Mucosa of stomach (tissue), 1 donor: ENCODE measurements around the gene PDXDC1.
"Not testable (repeated sequence)": the region's sequence is repeated elsewhere in the genome, so short reads cannot be mapped to it uniquely, and the experiment has no call there.

ENCODE experiments used
- H3K27me3 ChIP-seq: one replicate; pipeline ENCODE4 v1.7.0; 2013; ENCODE audit warnings: mild to moderate bottlenecking, low read length; ENCODE audit not compliant: control insufficient read depth, insufficient read depth
- H3K36me3 ChIP-seq: one replicate; pipeline ENCODE4 v1.7.0; 2013; ENCODE audit warnings: low read length; ENCODE audit not compliant: control insufficient read depth, insufficient read depth
- H3K4me1 ChIP-seq: one replicate; pipeline ENCODE4 v1.7.0; 2013; ENCODE audit warnings: mild to moderate bottlenecking, low read length; ENCODE audit not compliant: control insufficient read depth, insufficient read depth
- H3K4me3 ChIP-seq: one replicate; pipeline ENCODE4 v1.7.0; 2013; ENCODE audit warnings: low read length
- H3K9ac ChIP-seq: one replicate; pipeline ENCODE4 v1.7.0; 2013; ENCODE audit warnings: mild to moderate bottlenecking, low read length, moderate library complexity
- H3K9me3 ChIP-seq: one replicate; pipeline ENCODE4 v1.7.0; 2013; ENCODE audit warnings: mild to moderate bottlenecking, low read length, moderate library complexity; ENCODE audit not compliant: control insufficient read depth
- donor health status: Pancreatic carcinoma.

PDXDC1 gene

DNA sequence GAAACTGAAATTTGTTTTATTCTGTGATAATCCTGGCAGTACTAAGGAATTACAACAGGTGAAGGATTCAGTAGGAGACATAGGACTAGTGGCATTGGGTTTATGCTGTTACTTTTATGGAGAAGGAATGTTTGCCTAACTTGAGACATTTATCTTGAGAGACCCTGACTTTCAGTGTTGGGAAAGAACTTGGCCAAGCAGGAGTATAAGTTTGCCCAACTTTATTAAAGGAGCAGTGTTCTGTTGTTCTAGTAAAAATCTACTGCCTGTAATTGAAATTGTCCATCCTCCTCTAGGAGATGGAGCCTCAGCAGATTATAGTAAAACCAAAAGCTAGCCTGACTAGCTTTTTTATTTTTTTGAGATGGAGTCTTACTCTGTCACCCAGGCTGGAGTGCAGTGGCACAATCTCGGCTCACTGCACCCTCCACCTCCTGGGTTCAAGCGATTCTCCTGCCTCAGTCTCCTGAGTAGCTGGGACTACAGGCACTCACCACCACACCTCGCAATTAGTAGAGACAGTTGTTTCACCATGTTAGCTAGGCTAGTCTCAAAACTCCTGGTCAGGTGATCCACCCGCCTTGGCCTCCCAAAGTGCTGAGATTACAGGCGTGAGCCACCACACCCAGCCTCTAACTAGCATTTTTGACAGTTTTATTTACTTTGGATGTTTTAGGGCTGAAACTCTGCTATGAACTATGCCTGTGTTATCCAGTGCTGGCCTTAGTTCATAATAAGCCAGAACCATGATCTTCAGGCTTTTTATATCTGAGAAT, 30.7 kb downstream of the PDXDC1 start:
- H3K9me3 ChIP-seq, H3K4me3 ChIP-seq, H3K27me3 ChIP-seq, H3K9ac ChIP-seq, H3K36me3 ChIP-seq, H3K4me1 ChIP-seq: not testable (repeated sequence)

DNA sequence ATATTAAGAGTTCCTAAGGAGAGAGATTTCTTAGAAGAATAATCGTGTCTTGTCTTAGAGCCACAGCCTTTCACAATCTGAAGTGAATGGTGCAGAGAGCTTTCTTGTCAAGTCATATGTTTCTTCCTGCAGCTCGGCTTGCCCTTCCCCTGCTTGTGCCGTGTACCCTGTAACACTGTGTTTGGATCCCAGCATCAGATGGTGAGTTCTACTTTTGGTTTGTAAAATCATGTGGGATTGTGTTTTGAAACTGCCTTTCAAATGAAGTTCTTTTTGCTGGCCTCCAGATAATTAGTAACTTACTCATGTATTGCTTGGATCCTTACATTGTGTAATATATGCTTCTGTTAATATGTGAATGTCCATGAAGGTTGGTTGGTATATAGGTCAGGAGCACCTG, 33.8 kb downstream of the PDXDC1 start:
- H3K36me3 ChIP-seq, H3K27me3 ChIP-seq, H3K4me3 ChIP-seq, H3K4me1 ChIP-seq, H3K9ac ChIP-seq, H3K9me3 ChIP-seq: not testable (repeated sequence)

DNA sequence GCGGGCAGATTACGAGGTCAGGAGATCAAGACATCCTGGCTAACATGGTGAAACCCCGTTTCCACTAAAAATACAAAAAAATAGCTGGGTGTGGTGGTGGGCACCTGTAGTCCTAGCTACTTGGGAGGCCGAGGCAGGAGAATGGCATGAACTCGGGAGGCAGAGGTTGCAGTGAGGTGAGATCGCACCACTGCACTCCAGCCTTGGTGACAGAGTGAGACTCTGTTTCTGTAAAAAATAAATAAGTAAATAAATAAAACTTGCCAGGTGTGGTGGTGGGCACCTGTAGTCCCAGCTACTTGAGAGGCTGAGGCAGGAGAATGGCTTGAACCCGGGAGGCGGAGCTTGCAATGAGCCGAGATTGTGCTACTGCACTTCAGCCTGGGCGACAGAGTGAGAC, 38.1 kb downstream of the PDXDC1 start:
- H3K36me3 ChIP-seq: not testable (repeated sequence)
- peaks cover 11% of the 10 kb centered on the region for H3K4me1 ChIP-seq

DNA sequence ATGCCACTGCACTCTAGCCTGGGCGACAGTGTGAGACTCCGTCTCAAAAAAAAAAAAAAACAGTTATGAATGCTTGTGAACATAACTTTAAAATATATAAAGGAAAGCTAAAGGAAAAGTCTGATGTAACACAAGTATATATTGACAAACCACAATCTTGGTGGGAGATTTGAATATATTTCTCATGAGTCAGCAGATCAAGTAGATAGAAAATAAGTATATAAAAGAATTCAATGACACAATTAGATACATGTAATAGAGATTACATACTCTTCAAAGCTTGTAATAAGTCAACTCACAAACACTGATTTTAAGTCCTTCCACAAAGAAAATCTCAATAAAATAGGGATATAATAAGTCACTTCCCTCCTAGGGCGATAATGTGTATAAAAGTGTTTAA, 40.8 kb downstream of the PDXDC1 start:
- not testable (repeated sequence) for H3K4me3 ChIP-seq, H3K27me3 ChIP-seq, H3K9me3 ChIP-seq, H3K9ac ChIP-seq, H3K36me3 ChIP-seq
- peaks cover 11% of the 10 kb centered on the region for H3K4me1 ChIP-seq

More for the DNA sequence above, 38.1 kb downstream of the PDXDC1 start:
- not testable (repeated sequence) for H3K9me3 ChIP-seq, H3K27me3 ChIP-seq, H3K4me3 ChIP-seq, H3K9ac ChIP-seq

DNA sequence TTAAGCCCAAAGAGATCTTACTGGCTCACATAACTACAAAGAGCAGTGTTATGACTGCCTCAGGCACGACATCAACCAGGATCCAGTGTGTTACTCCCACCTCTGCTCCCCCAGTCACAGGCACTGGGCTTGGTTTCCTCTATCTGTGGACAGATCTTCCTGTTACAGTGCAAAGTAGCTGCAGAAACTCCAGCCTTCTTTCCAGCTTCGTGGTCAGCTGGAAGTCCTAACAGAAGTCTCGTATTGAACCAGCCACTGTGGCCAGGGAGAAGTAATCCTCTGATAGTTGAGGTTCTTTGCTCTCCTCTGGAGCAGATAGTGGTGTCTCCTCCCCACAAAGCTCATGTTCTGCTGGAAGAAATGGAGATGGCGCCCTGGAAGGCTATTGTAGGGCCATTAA, 41.5 kb downstream of the PDXDC1 start:
- H3K36me3 ChIP-seq, H3K9me3 ChIP-seq, H3K9ac ChIP-seq, H3K27me3 ChIP-seq, H3K4me3 ChIP-seq: not testable (repeated sequence)
- peaks cover 11% of the 10 kb centered on the region for H3K4me1 ChIP-seq

DNA sequence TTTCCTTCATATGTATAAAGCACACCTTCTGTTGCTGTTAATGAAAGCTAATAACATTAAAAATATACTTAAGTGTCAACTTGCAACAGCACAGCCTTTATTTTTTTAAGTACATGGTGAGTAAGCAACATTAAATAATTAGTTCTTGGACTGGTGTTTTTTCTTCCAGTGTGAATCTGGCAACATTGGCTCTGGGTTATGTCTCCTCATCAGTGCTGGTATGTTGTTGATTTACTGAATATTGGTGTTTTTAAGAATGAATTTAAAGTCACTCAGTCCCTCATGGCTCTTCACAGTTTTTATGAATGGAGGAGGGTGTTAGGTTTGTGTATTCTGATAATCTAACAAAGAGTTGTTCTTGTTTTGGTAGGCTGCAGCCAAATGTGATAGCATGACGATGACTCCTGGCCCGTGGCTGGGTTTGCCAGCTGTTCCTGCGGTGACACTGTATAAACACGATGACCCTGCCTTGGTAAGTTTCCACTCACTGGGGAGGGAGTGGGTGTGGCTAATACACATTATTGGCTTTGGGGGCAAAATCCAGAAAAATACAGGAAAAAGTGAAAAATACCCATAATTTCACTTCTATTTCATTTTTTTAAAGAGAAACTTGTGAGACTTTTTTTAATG, 42.2 kb downstream of the PDXDC1 start:
- not testable (repeated sequence) for H3K36me3 ChIP-seq, H3K9me3 ChIP-seq, H3K4me3 ChIP-seq, H3K27me3 ChIP-seq, H3K9ac ChIP-seq
- peaks cover 11% of the 10 kb centered on the region for H3K4me1 ChIP-seq

DNA sequence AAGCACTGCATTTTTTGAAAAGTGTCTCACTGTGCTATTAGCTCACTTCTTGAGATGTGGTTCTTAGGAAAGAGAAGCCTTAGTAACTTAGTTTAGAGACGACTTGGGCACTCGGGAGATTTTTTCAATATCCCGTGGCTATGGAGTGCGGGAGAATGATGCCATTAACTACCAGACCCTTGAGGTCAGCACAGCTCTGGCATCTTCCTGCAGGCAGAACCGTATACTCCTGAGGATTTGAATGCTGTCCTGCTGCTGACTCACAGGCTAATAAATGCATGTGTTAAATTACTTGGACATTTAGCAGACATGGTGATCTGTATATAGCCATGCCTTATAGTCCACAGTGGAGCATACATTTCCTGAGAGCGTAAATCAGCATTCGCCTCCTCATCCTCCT, 46.6 kb downstream of the PDXDC1 start:
- H3K36me3 ChIP-seq, H3K27me3 ChIP-seq, H3K9me3 ChIP-seq, H3K9ac ChIP-seq, H3K4me3 ChIP-seq, H3K4me1 ChIP-seq: not testable (repeated sequence)

DNA sequence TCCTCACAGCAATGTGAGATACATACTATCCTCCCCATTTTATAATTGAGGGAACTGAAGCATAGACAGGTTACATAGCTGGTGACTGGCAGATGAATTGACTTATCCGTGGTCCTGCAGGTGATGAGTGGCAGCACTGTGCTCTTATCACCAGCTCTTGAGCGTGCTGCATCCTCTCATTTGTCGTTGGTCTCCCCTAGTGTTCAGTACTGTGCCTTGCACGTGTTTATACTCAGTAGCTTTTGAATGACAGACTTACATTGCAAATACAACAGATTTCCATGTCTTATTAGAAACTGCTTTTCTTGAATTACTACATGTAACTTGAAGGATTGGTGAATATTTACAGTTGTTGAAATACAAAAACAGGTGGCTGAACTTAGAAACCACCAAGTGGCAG, 47.4 kb downstream of the PDXDC1 start:
- not testable (repeated sequence) for H3K4me3 ChIP-seq, H3K27me3 ChIP-seq, H3K9ac ChIP-seq, H3K4me1 ChIP-seq, H3K36me3 ChIP-seq, H3K9me3 ChIP-seq

DNA sequence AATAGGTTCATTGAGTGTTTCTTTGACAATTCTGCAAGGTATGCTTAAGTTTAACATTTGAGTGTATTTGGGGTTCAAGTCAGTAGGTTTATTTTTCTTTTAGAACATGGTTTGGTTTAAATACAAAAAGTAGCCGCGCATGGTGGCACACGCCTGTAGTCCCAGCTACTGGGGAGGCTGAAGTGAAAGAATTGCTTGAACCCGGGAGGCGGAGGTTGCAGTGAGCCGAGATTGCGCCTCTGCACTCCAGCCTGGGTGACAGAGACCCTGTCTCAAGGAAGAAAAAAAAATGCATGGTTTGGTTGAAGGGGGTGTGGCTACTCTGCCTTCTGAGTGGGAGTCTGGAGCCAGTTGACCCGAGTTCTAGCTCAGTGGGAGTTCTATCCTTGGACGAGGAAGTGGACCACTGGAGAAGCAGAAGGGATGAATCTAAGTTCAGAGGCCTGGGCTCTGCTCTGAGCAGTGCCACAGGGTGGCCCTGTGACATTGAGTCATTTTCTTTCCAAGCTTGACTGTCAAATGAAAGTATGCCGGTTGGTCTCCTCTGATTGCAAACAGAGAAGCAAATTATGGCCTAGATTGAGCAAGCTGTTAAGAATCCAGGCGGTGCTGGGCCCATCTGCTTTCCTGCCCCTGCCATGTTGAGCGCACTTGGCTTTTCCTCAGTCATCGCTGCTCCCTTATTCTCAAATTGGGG, 48.7 kb downstream of the PDXDC1 start:
- not testable (repeated sequence) for H3K9me3 ChIP-seq, H3K27me3 ChIP-seq, H3K4me3 ChIP-seq, H3K36me3 ChIP-seq, H3K4me1 ChIP-seq, H3K9ac ChIP-seq

DNA sequence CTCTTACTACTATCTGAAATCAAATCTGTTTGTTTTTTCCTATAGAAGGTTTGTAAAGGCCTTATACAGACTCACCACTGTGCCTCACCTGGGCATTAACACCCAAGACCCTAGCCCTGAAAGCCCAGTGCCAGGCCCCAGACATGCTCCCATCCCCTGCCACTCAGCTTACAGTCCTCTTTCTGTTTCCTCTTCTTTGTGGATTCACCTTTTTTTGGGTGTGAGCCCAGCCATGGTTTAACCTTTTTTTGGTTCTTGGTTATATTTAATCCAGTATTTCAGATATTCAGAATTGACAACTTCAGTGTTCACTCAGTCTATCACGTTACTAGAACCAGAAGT, 50.0 kb downstream of the PDXDC1 start:
- H3K9me3 ChIP-seq, H3K4me3 ChIP-seq, H3K4me1 ChIP-seq, H3K36me3 ChIP-seq, H3K9ac ChIP-seq, H3K27me3 ChIP-seq: not testable (repeated sequence)

DNA sequence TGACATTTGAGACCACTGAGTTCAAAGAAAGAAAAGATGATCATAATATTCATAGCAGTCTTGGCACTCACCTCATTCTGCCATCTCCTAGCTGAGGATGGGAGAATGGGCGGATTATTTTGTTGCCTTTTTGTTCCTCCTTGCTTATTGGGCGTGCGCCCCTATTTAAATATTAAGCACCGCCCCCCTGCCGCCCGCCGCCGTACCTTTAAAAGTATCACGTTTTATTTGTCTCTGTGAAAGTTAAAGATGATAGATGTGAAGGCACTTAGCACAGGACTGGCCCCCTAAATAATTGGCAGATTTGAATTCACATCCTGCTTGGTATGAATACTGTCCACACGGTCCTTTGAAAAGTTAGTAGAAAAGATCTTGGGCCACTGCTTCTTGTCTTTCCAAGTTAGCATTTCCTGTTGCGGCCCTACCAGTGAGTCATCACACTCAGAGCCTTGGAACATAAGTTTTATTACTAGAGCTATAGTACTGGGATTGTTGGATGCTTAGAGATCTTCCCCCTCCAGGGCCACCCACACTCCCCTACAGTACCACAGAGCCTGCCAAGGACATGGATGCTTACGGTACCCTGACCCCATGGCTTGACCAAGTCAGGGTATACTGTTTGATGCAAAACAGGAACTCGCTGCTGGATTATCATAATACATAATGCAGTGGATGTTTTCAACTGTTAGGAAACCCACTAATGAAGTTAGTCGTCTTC, 50.6 kb downstream of the PDXDC1 start:
- H3K4me3 ChIP-seq, H3K9me3 ChIP-seq, H3K4me1 ChIP-seq, H3K9ac ChIP-seq, H3K36me3 ChIP-seq, H3K27me3 ChIP-seq: not testable (repeated sequence)

DNA sequence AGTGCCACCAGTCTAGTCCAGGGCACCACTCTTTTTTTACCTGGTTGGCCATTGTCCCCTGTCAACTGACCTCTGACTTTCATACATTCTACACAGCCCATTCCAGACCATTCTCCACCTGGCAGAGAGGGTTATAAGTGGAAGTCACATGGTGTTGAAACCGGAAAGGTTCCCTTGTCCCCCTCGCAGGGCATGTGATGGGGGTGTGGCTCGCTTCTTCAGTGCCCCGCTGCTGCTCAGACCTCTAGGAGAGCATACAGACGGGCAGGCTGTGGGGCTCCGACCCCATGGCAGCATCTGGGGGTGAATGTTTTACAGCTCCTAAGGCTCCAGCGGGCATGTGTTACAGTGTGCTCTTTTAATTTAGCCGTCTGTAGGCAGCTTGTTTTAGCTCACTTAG, 52.2 kb downstream of the PDXDC1 start:
- H3K9me3 ChIP-seq, H3K27me3 ChIP-seq, H3K4me3 ChIP-seq, H3K9ac ChIP-seq, H3K36me3 ChIP-seq, H3K4me1 ChIP-seq: not testable (repeated sequence)
